NCI-H128 (cell line): Measurements from ENCODE around the gene CD34.
A peak's percentile ranks its signal among the peaks of the same experiment; 100 is the strongest.

ENCODE experiments used
- DNase-seq: peaks from one replicate; lab custom pipeline; 2025; ENCODE audit not compliant: unreplicated experiment; lab: John Stamatoyannopoulos, UW

CD34 gene

GRCh38 chr1:207901041-207901653 is 9.8 kb downstream of the CD34 start:
- DNase-seq: no peak

- DNase-seq: no peak
Observed at GRCh38 chr1:207898836-207899235, 12.1 kb downstream of the CD34 start.

- DNase-seq: no peak
Observed at GRCh38 chr1:207898260-207898659, 12.7 kb downstream of the CD34 start.

GRCh38 chr1:207897188-207897587 is 13.7 kb downstream of the CD34 start:
- DNase-seq: no peak

GRCh38 chr1:207896547-207896946 is 14.4 kb downstream of the CD34 start:
- DNase-seq: no peak

GRCh38 chr1:207894704-207895103 is 16.2 kb downstream of the CD34 start:
- no peak for DNase-seq

GRCh38 chr1:207893737-207894582 is 17.0 kb downstream of the CD34 start:
- no peak for DNase-seq

- DNase-seq: no peak
Observed at GRCh38 chr1:207892764-207893163, 18.2 kb downstream of the CD34 start.

GRCh38 chr1:207891148-207891547 is 19.8 kb downstream of the CD34 start:
- DNase-seq: no peak

GRCh38 chr1:207890136-207890738 is 20.7 kb downstream of the CD34 start:
- DNase-seq: no peak

- DNase-seq: no peak
Observed at GRCh38 chr1:207888652-207889051, 22.3 kb downstream of the CD34 start.

GRCh38 chr1:207887542-207888201 is 23.3 kb downstream of the CD34 start:
- no peak for DNase-seq

GRCh38 chr1:207886227-207886626 is 24.7 kb downstream of the CD34 start:
- no peak for DNase-seq

- DNase-seq: peak; percentile 37
Observed at GRCh38 chr1:207885129-207886032, 25.5 kb downstream of the CD34 start.

GRCh38 chr1:207884266-207885029 is 26.5 kb downstream of the CD34 start:
- no peak for DNase-seq

- DNase-seq: no peak
Observed at GRCh38 chr1:207883660-207884250, 27.2 kb downstream of the CD34 start.

- no peak for DNase-seq
Observed at GRCh38 chr1:207883104-207883651, 27.7 kb downstream of the CD34 start.

- no peak for DNase-seq
Observed at GRCh38 chr1:207882692-207883091, 28.2 kb downstream of the CD34 start.

GRCh38 chr1:207878939-207879338 is 32.0 kb downstream of the CD34 start:
- no peak for DNase-seq
